DMS 273 (cell line): Measurements from ENCODE around the gene TP53I13.

Source experiments
- DNase-seq: peaks from one replicate; lab custom pipeline; 2025; ENCODE audit not compliant: unreplicated experiment; lab: John Stamatoyannopoulos, UW

The TP53I13 gene

GRCh38 chr17:29579866-29580771, 11.6 kb downstream of the TP53I13 start:
- DNase-seq = peak; percentile 96

GRCh38 chr17:29581583-29582253, 13.2 kb downstream of the TP53I13 start:
- peak; percentile 74 for DNase-seq

- peak; percentile 88 for DNase-seq
Observed at GRCh38 chr17:29582254-29582765, 13.8 kb downstream of the TP53I13 start.

GRCh38 chr17:29582772-29583171, 14.3 kb downstream of the TP53I13 start:
- DNase-seq = peak; percentile 79

- DNase-seq = peak; percentile 76
Observed at GRCh38 chr17:29583324-29584248, 15.1 kb downstream of the TP53I13 start.

GRCh38 chr17:29584452-29585079, 16.1 kb downstream of the TP53I13 start:
- DNase-seq = no peak

- no peak for DNase-seq
Observed at GRCh38 chr17:29585080-29585751, 16.7 kb downstream of the TP53I13 start.

GRCh38 chr17:29586676-29587469, 18.4 kb downstream of the TP53I13 start:
- no peak for DNase-seq

GRCh38 chr17:29587591-29587990, 19.1 kb downstream of the TP53I13 start:
- no peak for DNase-seq

GRCh38 chr17:29588017-29588561, 19.6 kb downstream of the TP53I13 start:
- DNase-seq = no peak

- peak; percentile 80 for DNase-seq
Observed at GRCh38 chr17:29588562-29589411, 20.3 kb downstream of the TP53I13 start.

GRCh38 chr17:29589524-29590410, 21.3 kb downstream of the TP53I13 start, which contains the start of gene GIT1:
Gene GIT1, minus strand, starts transcription at chr17:29589648. Its CDS starts 270 bp downstream, at chr17:29589378.
- DNase-seq = peak; percentile 96

- DNase-seq = peak; percentile 93
Observed at GRCh38 chr17:29590411-29591145, 22.1 kb downstream of the TP53I13 start.

- DNase-seq = peak; percentile 94
Observed at GRCh38 chr17:29591146-29591736, 22.7 kb downstream of the TP53I13 start.

- DNase-seq = peak; percentile 98
Observed at GRCh38 chr17:29591737-29592608, 23.5 kb downstream of the TP53I13 start.
